GM23338 (cell line): Measurements from ENCODE around the gene C4A. TPM values are rescaled to one million over a fixed set of nuclear protein-coding genes. Genes with fewer than 3 reads are reported as not detected.
"Not testable (repeated sequence)": the region's sequence is repeated elsewhere in the genome, so short reads cannot be mapped to it uniquely, and the experiment has no call there.

Source experiments
- ATAC-seq: fragments of 200-7000 bp; cut with Tn5 transposase; 3 replicates; pipeline ENCODE4 v1.9.1; 2020
- DNase-seq: peaks from one replicate; pipeline ENCODE4 v3.0.0-alpha.2; 2015; ENCODE audit warnings: low spot score
- H2AFZ ChIP-seq: fragments of 200-600 bp; sonication (generic); 2 replicates; pipeline ENCODE4 v1.8.0; 2016; ENCODE audit warnings: antibody characterized with exemption, mild to moderate bottlenecking, moderate library complexity
- H3F3A ChIP-seq: fragments of 200-600 bp; sonication (generic); replicated peaks from 2 replicates; pipeline ENCODE4 v1.8.0; 2017; ENCODE audit warnings: antibody characterized with exemption, mixed run types, low read depth
- H3K27ac ChIP-seq: fragments of 200-600 bp; sonication (generic); 2 replicates; pipeline ENCODE4 v1.6.1; 2016; ENCODE audit warnings: low read depth
- H3K27me3 ChIP-seq: fragments of 200-600 bp; sonication (generic); 2 replicates; pipeline ENCODE4 v1.8.0; 2016; ENCODE audit warnings: mild to moderate bottlenecking, mixed run types, moderate library complexity; ENCODE audit not compliant: insufficient read depth
- H3K36me3 ChIP-seq: fragments of 200-600 bp; sonication (generic); 2 replicates; pipeline ENCODE4 v1.8.0; 2016; ENCODE audit warnings: mild to moderate bottlenecking; ENCODE audit not compliant: insufficient read depth
- H3K4me1 ChIP-seq: fragments of 200-600 bp; sonication (generic); 2 replicates; pipeline ENCODE4 v1.8.0; 2016; ENCODE audit warnings: mild to moderate bottlenecking, moderate library complexity; ENCODE audit not compliant: insufficient read depth
- H3K4me2 ChIP-seq: fragments of 200-600 bp; sonication (generic); 2 replicates; pipeline ENCODE4 v1.7.1; 2017; ENCODE audit warnings: mixed run types
- H3K4me3 ChIP-seq: fragments of 200-600 bp; sonication (generic); 2 replicates; pipeline ENCODE4 v1.6.1; 2016; ENCODE audit warnings: mixed run types
- H3K79me2 ChIP-seq: fragments of 200-600 bp; sonication (generic); replicated peaks from 2 replicates; pipeline ENCODE4 v1.8.0; 2017; ENCODE audit warnings: mild to moderate bottlenecking; ENCODE audit not compliant: insufficient read depth
- H3K9me2 ChIP-seq: fragments of 200-600 bp; sonication (generic); 2 replicates; pipeline ENCODE4 v1.8.0; 2017; ENCODE audit not compliant: insufficient read depth
- H4K20me1 ChIP-seq: fragments of 200-600 bp; sonication (generic); replicated peaks from 2 replicates; pipeline ENCODE4 v1.8.0; 2017; ENCODE audit warnings: mild to moderate bottlenecking; ENCODE audit not compliant: insufficient read depth
- H3K27ac Mint-ChIP-seq: 2 replicates; pipeline ENCODE4 v1.8.0; 2020; ENCODE audit warnings: inconsistent platforms, mild to moderate bottlenecking, moderate library complexity, mixed read lengths
- H3K27me3 Mint-ChIP-seq: 3 replicates; pipeline ENCODE4 v1.8.0; 2022; ENCODE audit warnings: low read depth, mild to moderate bottlenecking, moderate library complexity, mixed read lengths, inconsistent platforms; ENCODE audit not compliant: insufficient read depth, poor library complexity
- H3K36me3 Mint-ChIP-seq: 3 replicates; pipeline ENCODE4 v1.8.0; 2021; ENCODE audit warnings: low read depth, mild to moderate bottlenecking, inconsistent platforms, moderate library complexity, mixed read lengths
- H3K4me1 Mint-ChIP-seq: 3 replicates; pipeline ENCODE4 v1.8.0; 2020; ENCODE audit warnings: mild to moderate bottlenecking, inconsistent platforms, mixed read lengths
- H3K4me3 Mint-ChIP-seq: 3 replicates; pipeline ENCODE4 v1.8.0; 2021; ENCODE audit warnings: moderate library complexity, mild to moderate bottlenecking, inconsistent platforms, mixed read lengths
- H3K9me3 Mint-ChIP-seq: 3 replicates; pipeline ENCODE4 v1.8.0; 2020; ENCODE audit warnings: moderate library complexity, mild to moderate bottlenecking, inconsistent platforms, mixed read lengths
- polyA plus RNA-seq: library from polyadenylated mRNA; unstranded; fragments of >200 nt; fragmentation: Nextera tagmentation; extraction: Ambion mirVana; gene quantifications from 2 replicates; pipeline ENCODE4 v1.2.1, GENCODE V29; 2016
- total RNA-seq: library from RNA; depleted of rRNA; stranded (reverse); fragments of >200 nt; shearing (Covaris generic); gene quantifications from 2 replicates; pipeline ENCODE4 v1.2.3, GENCODE V29; 2014

C4A gene
- total and polyA plus RNA-seq, 2 experiments from 2014 or later, result 0.48 to 0.97 TPM

DNA sequence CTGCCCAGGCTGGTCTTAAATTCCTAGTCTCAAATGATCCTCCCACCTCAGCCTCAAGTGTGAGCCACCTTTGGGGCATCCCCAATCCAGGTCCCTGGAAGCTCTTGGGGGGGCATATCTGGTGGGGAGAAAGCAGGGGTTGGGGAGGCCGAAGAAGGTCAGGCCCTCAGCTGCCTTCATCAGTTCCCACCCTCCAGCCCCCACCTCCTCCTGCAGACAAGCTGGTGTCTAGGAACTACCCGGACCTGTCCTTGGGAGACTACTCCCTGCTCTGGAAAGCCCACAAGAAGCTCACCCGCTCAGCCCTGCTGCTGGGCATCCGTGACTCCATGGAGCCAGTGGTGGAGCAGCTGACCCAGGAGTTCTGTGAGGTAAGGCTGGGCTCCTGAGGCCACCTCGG is 57.0 kb downstream of the C4A start:
- H3K4me2 ChIP-seq, H3K4me1 ChIP-seq, H3K9me2 ChIP-seq, H2AFZ ChIP-seq, H3K27ac ChIP-seq, H3K79me2 ChIP-seq, H3K4me1 Mint-ChIP-seq, H3K27me3 Mint-ChIP-seq, ATAC-seq, H3K36me3 ChIP-seq, H3K9me3 Mint-ChIP-seq, H3K27ac Mint-ChIP-seq, H4K20me1 ChIP-seq, H3K4me3 Mint-ChIP-seq, H3K4me3 ChIP-seq, H3K27me3 ChIP-seq, H3K36me3 Mint-ChIP-seq, H3F3A ChIP-seq, DNase-seq: not testable (repeated sequence)

DNA sequence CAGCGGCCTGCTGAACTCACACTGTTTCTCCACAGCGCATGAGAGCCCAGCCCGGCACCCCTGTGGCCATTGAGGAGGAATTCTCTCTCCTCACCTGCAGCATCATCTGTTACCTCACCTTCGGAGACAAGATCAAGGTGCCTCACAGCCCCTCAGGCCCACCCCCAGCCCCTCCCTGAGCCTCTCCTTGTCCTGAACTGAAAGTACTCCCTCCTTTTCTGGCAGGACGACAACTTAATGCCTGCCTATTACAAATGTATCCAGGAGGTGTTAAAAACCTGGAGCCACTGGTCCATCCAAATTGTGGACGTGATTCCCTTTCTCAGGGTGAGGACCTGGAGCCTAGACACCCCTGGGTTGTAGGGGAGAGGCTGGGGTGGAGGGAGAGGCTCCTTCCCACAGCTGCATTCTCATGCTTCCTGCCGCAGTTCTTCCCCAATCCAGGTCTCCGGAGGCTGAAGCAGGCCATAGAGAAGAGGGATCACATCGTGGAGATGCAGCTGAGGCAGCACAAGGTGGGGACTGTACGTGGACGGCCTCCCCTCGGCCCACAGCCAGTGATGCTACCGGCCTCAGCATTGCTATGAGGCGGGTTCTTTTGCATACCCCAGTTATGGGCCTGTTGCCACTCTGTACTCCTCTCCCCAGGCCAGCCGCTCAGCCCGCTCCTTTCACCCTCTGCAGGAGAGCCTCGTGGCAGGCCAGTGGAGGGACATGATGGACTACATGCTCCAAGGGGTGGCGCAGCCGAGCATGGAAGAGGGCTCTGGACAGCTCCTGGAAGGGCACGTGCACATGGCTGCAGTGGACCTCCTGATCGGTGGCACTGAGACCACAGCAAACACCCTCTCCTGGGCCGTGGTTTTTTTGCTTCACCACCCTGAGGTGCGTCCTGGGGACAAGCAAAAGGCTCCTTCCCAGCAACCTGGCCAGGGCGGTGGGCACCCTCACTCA is 57.7 kb downstream of the C4A start:
- H3K36me3 ChIP-seq, H3K4me3 ChIP-seq, ATAC-seq, H3K36me3 Mint-ChIP-seq, H4K20me1 ChIP-seq, H3K9me2 ChIP-seq, H3K27me3 ChIP-seq, DNase-seq, H2AFZ ChIP-seq, H3K4me1 ChIP-seq, H3K9me3 Mint-ChIP-seq, H3K4me3 Mint-ChIP-seq, H3F3A ChIP-seq, H3K4me1 Mint-ChIP-seq, H3K4me2 ChIP-seq, H3K79me2 ChIP-seq, H3K27me3 Mint-ChIP-seq, H3K27ac ChIP-seq, H3K27ac Mint-ChIP-seq: not testable (repeated sequence)

DNA sequence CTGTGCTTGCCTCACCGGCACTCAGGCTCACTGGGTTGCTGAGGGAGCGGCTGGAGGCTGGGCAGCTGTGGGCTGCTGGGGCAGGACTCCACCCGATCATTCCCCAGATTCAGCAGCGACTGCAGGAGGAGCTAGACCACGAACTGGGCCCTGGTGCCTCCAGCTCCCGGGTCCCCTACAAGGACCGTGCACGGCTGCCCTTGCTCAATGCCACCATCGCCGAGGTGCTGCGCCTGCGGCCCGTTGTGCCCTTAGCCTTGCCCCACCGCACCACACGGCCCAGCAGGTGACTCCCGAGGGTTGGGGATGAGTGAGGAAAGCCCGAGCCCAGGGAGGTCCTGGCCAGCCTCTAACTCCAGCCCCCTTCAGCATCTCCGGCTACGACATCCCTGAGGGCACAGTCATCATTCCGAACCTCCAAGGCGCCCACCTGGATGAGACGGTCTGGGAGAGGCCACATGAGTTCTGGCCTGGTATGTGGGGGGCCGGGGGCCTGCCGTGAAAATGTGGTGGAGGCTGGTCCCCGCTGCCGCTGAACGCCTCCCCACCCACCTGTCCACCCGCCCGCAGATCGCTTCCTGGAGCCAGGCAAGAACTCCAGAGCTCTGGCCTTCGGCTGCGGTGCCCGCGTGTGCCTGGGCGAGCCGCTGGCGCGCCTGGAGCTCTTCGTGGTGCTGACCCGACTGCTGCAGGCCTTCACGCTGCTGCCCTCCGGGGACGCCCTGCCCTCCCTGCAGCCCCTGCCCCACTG is 58.6 kb downstream of the C4A start:
- H3K9me3 Mint-ChIP-seq, H3K9me2 ChIP-seq, H2AFZ ChIP-seq, H4K20me1 ChIP-seq, H3K27ac Mint-ChIP-seq, H3K4me1 ChIP-seq, H3K4me1 Mint-ChIP-seq, H3K4me3 ChIP-seq, H3K36me3 ChIP-seq, H3K4me2 ChIP-seq, H3K36me3 Mint-ChIP-seq, H3F3A ChIP-seq, H3K27me3 Mint-ChIP-seq, H3K4me3 Mint-ChIP-seq, DNase-seq, H3K27me3 ChIP-seq, H3K27ac ChIP-seq, H3K79me2 ChIP-seq: not testable (repeated sequence)
- peak; percentile 60 for ATAC-seq

DNA sequence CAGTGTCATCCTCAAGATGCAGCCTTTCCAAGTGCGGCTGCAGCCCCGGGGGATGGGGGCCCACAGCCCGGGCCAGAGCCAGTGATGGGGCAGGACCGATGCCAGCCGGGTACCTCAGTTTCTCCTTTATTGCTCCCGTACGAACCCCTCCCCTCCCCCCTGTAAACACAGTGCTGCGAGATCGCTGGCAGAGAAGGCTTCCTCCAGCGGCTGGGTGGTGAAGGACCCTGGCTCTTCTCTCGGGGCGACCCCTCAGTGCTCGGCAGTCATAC is 59.1 kb downstream of the C4A start:
- not testable (repeated sequence) for H3K27me3 Mint-ChIP-seq, DNase-seq, H4K20me1 ChIP-seq, H3K9me2 ChIP-seq, H3K36me3 ChIP-seq, H3K4me2 ChIP-seq, H2AFZ ChIP-seq, H3K27ac Mint-ChIP-seq, H3K4me3 Mint-ChIP-seq, H3K4me3 ChIP-seq, H3F3A ChIP-seq, H3K27ac ChIP-seq, ATAC-seq, H3K4me1 ChIP-seq, H3K9me3 Mint-ChIP-seq, H3K27me3 ChIP-seq, H3K79me2 ChIP-seq, H3K36me3 Mint-ChIP-seq, H3K4me1 Mint-ChIP-seq

DNA sequence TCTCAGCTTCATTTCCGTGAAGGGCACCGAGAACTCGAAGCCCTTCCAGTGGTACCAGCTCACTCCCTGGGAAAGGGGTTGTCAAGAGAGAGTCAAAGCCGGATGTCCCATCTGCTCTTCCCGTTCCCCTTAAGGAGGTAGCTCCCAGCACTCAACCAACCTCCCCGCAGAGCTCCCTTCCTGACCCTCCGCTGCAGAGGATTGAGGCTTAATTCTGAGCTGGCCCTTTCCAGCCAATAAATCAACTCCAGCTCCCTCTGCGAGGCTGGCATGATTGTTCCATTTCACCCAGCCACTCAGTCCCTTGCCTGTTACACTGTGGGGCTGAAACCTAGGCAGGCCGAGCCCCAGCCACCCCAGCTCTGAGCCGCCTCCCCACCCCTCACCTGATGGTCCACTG is 59.5 kb downstream of the C4A start:
- not testable (repeated sequence) for DNase-seq, ATAC-seq, H3F3A ChIP-seq, H3K4me3 ChIP-seq, H3K27me3 ChIP-seq, H4K20me1 ChIP-seq, H2AFZ ChIP-seq, H3K4me3 Mint-ChIP-seq, H3K4me1 ChIP-seq, H3K79me2 ChIP-seq, H3K4me1 Mint-ChIP-seq, H3K27ac ChIP-seq, H3K4me2 ChIP-seq, H3K27ac Mint-ChIP-seq, H3K9me3 Mint-ChIP-seq, H3K36me3 Mint-ChIP-seq, H3K9me2 ChIP-seq, H3K36me3 ChIP-seq, H3K27me3 Mint-ChIP-seq

DNA sequence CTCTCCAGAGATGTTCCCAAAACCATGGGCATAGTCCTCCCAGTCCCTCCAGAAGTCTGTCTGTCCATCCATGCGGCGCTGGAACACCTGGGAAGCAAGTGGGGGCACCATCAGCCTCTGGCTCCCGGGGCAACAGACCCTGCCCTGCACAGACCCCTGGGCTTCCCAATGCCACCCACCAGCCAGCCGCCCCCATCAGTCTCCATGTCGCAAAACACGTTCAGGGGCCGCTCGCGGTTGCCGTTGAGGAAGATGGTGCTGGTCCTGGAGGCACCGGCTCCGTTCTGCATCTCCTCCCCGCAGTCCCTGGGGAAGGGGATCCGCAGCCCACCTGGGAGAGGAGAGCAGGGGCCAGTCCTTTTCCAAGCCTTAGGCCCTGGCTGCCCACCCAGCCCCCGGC is 60.4 kb downstream of the C4A start:
- not testable (repeated sequence) for H3K4me1 ChIP-seq, DNase-seq, H4K20me1 ChIP-seq, H3K4me3 Mint-ChIP-seq, H3K27ac ChIP-seq, H3K79me2 ChIP-seq, H3K9me2 ChIP-seq, H3K4me2 ChIP-seq, H3K4me3 ChIP-seq, H3K27me3 Mint-ChIP-seq, H3K4me1 Mint-ChIP-seq, H3F3A ChIP-seq, ATAC-seq, H3K27ac Mint-ChIP-seq, H3K27me3 ChIP-seq, H3K36me3 Mint-ChIP-seq, H3K36me3 ChIP-seq, H2AFZ ChIP-seq, H3K9me3 Mint-ChIP-seq
